ENCODE results near the gene SLC4A1AP.

DNA sequence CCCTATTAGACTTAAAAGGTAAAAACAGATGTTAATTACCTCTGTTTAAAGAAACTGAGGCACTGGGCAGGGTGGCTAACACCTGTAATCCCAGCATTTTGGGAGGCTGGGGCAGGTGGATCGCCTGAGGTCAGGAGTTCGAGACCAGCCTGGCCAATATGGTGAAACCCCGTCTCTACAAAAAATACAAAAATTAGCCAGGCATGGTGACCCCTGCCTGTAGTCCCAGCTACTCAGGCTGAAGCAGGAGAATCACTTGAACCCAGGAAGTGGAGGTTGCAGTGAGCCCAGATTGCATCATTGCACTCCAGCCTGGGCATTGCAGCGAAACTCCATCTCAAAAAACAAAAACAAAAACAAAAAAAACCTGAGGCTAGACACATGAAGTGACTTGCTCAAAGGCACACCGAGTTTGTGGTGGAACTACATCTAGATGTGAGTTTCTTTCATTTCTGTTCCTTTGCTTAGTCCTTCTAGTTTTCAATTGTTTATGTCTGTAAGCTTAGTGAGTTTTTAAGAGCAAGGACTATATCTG, 40.7 kb downstream of the SLC4A1AP start:
- TF ChIP-seq, protein P1, sequence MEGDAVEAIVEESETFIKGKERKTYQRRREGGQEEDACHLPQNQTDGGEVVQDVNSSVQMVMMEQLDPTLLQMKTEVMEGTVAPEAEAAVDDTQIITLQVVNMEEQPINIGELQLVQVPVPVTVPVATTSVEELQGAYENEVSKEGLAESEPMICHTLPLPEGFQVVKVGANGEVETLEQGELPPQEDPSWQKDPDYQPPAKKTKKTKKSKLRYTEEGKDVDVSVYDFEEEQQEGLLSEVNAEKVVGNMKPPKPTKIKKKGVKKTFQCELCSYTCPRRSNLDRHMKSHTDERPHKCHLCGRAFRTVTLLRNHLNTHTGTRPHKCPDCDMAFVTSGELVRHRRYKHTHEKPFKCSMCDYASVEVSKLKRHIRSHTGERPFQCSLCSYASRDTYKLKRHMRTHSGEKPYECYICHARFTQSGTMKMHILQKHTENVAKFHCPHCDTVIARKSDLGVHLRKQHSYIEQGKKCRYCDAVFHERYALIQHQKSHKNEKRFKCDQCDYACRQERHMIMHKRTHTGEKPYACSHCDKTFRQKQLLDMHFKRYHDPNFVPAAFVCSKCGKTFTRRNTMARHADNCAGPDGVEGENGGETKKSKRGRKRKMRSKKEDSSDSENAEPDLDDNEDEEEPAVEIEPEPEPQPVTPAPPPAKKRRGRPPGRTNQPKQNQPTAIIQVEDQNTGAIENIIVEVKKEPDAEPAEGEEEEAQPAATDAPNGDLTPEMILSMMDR (IDR thresholded peaks at IDR 0.05), result no peak
- TF ChIP-seq POLR2A (IDR thresholded peaks at IDR 0.05), result no peak

Measured in lower leg skin (tissue), 3 donors.